Measurements from ENCODE around the gene SMAD3.

- TF ChIP-seq CTCF (IDR thresholded peaks at IDR 0.05; ENCODE audit: borderline replicate concordance, extremely low read depth, low read length, poor library complexity, severe bottlenecking): no peak
- TF ChIP-seq EZH2 (IDR thresholded peaks at IDR 0.05; ENCODE audit: borderline replicate concordance, low read depth, low read length, severe bottlenecking): no peak
Observed at GRCh38 chr15:67171471-67171870, 106.1 kb downstream of the SMAD3 start.
